Spleen (tissue), 7 donors: ENCODE measurements around the gene TRIO.

ENCODE experiments used
- POLR2AphosphoS5 ChIP-seq, 3 donors: sonication (generic); formaldehyde crosslinking; IDR thresholded peaks; one replicate each; pipeline ENCODE4 v1.5.1; 2017; ENCODE audit warnings: antibody characterized with exemption in 3 of 3
- TF ChIP-seq, protein P1 (sequence below), 11 experiments: fragments of 200-600 bp in 7 of 11; fragments of 450-650 bp in 4 of 11; sonication (generic) in 4 of 11; IDR thresholded peaks in 8 of 11; conservative IDR thresholded peaks in 3 of 11; 1 replicate in 7 of 11; 2 replicates in 4 of 11; pipeline versions ENCODE4 v1.4.0 to v1.8.0; 2016 to 2021; ENCODE audit warnings: antibody characterized with exemption in 11 of 11, inconsistent platforms in 4 of 11, mild to moderate bottlenecking in 1 of 11
- donor health status: DM: no; HTN: no; CAD: no; lungs with moderate emphysema.
- donor health status: DM: no; HTN: no; CAD: no.
- donor health status: DM: no; HTN: no; CAD: no.

DNA sequence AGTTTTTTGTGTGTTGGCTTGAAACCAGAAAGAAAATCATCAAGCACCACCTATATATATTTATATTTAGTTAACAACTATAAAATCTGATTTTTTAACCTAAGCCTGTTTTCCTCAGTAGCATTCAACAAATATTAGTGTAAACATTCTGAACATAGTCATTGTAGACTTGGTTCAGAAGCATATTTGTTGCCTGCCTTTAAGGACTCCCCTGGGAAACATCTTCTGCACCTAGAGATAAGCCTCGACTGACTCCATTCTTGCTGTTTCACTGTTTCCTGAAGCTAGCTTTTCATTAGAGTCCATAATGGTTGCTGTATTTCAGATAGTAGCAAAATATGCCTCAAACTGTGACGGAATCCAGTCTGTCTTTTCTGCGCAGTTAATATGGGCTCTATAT lies 123.5 kb downstream of the TRIO start:
- TF ChIP-seq, protein P1, sequence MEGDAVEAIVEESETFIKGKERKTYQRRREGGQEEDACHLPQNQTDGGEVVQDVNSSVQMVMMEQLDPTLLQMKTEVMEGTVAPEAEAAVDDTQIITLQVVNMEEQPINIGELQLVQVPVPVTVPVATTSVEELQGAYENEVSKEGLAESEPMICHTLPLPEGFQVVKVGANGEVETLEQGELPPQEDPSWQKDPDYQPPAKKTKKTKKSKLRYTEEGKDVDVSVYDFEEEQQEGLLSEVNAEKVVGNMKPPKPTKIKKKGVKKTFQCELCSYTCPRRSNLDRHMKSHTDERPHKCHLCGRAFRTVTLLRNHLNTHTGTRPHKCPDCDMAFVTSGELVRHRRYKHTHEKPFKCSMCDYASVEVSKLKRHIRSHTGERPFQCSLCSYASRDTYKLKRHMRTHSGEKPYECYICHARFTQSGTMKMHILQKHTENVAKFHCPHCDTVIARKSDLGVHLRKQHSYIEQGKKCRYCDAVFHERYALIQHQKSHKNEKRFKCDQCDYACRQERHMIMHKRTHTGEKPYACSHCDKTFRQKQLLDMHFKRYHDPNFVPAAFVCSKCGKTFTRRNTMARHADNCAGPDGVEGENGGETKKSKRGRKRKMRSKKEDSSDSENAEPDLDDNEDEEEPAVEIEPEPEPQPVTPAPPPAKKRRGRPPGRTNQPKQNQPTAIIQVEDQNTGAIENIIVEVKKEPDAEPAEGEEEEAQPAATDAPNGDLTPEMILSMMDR (IDR thresholded peaks at IDR 0.05 in 8 of 11, conservative IDR thresholded peaks at IDR 0.05 in 3 of 11), result no peak
- no peak for TF ChIP-seq POLR2AphosphoS5 (IDR thresholded peaks at IDR 0.05)
